HG02970 (cell line): ENCODE results near the gene FAM204A.

ENCODE experiments used
- ATAC-seq: cut with Tn5 transposase; IDR thresholded peaks from one replicate; pipeline ENCODE4 v1.9.1; 2021; ENCODE audit warnings: mild to moderate bottlenecking, moderate library complexity, moderate number of reproducible peaks; ENCODE audit not compliant: unreplicated experiment, low FRiP score

Gene FAM204A

DNA sequence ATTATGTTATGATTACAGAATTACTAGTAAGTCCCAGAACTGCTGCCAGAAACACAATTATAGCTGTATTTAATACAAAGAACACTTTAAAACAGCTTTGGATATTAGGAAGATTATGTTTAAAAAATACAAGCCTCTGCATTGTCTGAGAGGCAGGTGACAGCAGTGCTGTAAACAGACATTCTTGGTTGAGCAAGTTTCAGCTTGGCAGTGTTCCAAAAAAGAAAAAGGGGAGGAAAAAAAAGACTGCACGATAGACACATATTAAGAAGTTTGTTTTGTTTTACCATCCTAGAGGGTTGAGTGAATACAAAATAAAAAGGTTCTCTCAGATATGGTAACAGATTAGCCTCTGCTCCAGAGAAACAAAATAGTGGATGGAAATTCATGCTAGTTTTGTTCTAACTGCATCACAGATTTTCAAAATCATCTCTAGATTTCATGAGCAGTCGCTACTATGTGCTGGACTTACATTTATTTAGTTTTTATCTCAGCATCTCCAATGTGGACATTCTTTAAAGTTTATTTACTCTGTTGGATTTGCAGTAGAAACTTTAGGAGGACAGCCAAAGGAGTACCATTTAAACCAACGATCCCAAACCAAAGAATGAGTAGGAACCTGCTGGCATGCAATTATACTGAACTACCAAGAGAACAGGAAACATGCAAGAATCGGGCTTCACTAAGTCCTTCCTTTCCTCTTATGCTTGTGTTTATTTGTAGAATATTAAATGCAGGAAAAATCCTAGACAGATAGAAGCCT, 9.0 kb downstream of the FAM204A start:
- ATAC-seq = no peak

DNA sequence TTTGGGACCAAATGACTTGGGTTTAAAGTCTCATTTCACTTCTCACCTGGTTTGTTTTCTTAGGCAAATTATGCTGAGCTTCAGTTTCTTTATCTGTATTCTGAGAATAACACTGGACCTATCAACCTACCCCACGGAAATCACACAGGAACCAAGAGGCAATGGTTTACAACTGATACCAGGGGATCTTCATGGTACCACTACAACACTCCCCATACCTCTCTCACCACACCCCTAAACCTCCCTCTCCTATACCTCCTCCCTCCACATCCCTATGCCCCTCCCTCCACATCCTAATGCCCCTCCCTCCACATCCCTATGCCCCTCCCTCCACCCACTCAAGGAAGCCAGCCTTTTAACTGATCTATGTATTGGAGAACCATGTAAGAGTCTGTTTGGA, 9.9 kb downstream of the FAM204A start:
- ATAC-seq = no peak

DNA sequence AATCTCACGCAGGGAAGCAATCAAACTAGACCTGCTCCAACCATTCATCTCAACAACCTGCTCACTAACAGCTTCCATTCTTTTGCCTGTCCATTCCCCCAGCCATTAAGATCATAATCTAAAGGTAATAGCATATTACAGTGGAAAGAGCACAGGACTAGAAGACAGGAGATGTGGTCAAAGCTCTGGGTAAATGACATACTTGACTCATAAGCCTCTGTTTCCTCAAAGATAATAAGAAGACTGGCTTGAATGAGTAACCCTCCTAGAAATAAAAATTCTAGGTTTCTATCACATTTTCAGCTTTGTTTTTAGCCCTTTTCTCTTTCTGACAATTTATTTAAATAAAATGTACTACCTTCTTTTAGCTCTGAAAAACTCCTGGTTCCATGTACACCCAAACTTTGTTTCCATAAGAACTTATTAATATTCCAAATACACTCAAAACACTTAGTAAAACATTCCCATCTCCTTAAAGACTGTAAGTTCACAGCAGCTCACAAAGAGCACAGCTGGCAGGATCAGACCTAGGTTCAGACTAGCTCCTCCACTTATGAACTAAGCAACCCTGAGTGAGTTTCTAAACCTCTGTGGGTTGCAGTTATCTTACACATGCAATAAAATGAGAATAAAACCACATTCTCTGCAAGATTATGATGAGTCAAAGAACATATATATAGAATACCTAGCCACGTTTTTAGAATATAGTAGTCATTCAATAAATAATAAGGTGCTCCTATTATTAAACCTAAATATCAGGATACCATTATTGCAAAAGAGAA, 11.6 kb downstream of the FAM204A start:
- ATAC-seq = no peak

DNA sequence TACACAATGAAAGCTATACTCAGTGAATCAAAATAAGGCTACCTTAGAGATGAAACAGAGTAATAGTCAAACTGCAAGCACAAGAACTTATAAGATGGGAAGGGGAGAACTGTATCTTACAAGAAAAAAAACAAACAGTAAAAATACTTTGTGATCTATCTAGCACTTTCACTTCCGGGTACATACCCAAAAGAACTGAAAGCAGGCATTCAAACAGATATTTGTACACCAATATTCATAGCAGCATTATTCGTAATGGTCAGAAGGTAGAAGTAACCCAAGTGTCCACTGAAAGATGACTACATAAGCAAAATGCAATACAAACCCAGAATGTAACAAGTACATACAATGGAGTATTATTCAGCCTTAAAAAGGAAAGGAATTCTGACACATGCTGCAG, 18.0 kb downstream of the FAM204A start:
- ATAC-seq = no peak

DNA sequence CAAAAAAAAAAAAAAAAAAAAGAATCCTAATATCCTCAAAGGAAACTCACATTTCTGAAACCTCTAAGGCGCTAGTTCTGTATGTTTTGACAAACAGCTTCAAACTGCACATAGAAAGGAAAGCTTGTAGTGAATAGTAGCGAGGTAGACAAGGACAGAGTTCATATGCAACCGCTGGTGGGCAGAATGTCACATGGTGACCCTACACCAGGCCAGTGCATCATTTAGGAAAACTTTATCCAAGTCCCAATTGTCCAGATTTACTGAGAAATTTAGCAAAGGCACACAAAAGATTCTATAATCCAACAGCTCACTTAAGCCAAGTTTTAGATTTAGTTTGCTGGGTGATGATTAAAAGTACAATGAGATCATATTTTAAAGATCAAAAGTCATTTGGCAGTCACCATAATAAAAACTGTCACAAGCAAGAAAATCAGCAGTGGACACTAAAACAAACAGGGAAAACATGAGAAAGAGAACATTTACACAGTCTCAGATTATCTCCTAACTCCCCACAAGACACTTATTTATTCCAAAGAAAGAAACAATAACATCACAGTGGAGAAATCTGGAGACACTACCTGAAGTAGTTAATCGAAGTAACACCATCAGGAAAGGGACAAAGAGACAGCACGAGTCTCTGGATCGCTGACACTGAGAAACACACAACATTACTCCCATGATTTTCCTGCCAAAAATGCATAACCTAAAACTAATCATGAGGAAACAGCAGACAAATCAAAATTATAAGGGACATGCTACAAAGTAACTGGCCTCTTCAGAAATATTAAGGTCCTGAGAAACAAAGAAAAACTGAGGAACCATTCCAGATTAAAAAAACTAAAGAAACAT, 20.2 kb downstream of the FAM204A start:
- ATAC-seq = no peak

DNA sequence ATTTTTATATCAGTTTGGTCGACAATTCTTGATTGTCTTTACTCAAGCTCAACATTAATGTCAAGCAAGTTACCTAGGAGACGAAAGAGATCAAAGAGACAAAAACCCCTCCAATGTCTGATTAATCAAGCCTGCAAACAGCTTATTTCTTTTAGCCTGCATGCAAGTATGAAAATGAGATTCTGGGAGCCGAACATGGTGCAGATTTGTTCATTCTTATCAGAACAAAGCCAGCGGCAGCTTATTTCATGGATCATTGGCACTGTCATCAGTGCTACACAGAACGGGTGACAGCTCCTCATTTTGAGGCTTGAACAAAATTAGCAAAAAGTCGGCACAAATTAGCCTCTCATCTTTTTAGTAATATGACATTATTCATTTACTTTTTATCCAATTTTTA, 26.5 kb downstream of the FAM204A start:
- ATAC-seq = no peak

GRCh38 chr10:118314882-118315281, 27.2 kb downstream of the FAM204A start:
- no peak for ATAC-seq

DNA sequence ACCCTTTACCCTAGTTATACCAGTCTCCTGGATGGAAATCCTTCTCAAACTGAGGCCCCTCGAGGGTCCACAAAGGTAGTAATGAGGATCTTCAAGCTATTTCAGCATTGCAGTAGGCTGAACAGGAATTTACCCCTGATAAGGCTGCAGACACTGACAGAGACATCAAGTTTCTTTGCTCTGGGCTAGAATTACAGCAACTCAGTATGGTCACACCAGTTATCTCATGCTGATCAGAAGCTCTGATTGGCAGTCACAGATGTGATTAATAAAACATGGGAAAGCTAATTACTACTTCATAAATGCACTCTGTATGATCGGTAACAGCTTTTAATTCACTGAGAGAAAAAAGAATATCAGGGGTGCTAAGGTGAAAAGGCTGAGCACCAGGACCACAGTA, 30.6 kb downstream of the FAM204A start:
- no peak for ATAC-seq

GRCh38 chr10:118310822-118311221, 31.3 kb downstream of the FAM204A start:
- ATAC-seq = no peak

- no peak for ATAC-seq
These were observed 32.2 kb downstream of the FAM204A start for GRCh38 chr10:118309911-118310310.

DNA sequence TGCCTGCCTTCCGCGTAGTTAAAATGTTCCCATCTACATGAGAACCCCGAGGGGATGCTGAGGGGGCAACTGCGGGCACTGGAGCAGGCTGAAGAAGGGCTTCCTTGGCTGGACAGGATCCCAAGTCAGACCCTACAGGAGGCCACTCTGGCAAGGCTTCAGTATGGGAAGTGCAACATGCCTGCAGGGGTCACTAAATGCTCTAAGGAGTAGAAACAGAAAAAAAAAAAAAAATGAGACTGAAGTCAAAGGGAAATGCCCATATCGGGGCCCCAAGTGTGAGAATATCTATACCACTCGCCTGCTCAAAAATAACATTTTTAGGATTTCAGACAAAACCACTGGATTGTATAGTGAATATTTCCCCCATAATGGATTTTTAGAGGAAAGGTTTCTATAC, 33.5 kb downstream of the FAM204A start:
- ATAC-seq = no peak

DNA sequence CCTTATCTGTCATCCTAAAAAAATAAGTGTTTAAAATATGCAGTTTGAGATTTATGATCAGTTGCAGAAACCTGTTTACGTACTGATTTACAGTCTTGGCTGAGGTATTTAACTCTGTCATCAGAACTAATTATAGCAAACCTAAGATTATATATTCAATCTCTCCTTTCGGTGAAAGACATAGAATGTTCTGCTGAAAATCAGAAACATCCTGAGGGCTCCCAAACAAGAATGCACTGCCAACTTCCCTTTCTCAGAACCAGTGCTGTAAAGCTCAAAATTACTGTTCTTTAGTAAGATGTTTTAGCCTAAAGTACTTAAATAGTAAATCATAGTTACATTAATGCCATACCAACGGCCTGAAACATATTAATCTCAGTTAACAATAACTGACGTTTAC, 34.3 kb downstream of the FAM204A start:
- no peak for ATAC-seq

DNA sequence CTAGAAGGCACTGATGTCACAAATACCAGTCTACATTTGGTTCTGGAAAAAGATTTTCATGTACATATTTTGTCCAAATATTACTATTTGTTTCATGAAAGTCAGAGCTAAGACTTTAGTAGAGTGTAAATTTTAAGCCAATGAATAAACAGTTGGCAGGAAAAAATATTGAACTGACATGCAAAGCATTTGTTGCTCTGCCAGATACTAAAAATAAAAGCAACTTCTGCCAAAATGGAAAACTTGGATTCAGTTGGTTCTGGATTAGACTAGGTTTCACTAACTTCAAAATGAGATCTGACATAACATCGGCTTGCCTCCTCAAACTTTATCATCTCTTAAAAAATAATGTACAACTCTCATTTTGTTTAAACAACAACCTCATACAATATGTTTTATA, 34.9 kb downstream of the FAM204A start:
- ATAC-seq = no peak

DNA sequence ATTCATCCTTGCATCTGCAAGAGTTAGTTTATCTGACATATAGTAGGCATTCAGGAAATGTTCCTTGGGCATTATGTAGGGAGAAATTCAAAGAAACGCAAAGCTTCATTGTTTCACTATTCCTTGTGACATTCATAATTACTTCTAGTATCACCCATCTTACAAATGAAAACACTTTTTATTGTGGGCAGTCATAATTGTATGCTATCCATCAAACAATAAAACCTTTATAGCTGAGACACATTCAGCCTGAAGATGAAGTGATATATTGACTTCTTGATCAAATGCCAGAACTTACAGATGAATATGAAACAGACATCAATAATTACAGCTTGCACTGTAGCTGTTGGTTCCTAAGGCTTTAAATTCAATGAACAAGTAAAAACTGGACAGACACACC, 36.4 kb downstream of the FAM204A start:
- no peak for ATAC-seq

DNA sequence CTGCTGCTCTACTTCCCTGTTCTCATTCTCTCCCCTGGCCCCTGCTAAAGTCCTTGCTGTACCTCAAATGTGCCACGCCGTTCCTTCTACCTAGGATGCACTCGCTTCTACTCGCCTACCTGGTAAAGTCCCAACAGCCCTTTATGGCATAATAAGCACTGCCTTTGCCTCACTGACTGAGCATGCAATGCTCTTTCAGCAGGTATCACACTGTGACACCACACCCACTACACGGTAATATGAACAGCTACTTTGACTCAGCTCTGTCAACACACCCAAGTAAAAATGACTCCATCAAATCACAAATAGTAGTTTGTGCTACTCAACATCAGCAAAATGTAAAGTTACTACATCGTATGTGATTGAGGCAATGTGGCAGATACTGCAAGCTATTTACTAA, 37.6 kb downstream of the FAM204A start:
- no peak for ATAC-seq

DNA sequence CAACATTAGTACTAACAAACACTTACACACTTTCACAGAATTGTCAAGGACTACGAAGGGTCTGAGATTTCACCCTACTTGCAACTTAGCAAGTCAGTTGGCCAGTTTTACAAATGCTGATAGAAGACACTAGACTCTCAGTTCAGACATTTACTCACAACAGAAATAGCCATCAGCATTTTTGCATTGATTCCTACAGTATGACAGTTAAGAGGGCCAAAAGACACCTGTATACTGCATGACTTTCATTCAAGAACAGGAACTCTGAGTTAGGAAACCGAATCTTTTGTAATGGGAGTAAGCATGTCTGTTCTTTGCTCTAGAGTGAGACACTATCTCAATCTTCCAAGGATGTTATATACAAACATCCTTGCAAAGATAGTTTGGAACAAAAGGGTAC, 40.9 kb downstream of the FAM204A start:
- ATAC-seq = no peak

DNA sequence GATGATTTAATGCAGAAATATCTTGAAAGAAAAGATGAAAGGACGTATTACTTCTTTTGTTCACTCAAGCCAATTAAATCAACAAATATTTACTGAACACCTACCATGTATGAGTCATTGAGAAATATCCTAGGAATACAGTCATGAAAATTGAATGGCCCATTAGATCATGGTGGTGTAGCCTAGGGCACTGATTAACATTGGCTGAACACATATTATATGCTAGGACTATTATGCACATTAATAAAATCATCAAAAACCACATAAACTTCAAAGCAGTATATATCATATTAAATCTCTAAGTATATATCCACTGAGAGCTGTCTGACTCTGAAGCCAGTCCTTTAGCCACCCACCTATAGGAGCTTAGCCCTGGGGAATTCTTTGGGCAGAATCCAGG, 41.8 kb downstream of the FAM204A start:
- no peak for ATAC-seq

GRCh38 chr10:118298787-118299186, 43.3 kb downstream of the FAM204A start:
- ATAC-seq = no peak

DNA sequence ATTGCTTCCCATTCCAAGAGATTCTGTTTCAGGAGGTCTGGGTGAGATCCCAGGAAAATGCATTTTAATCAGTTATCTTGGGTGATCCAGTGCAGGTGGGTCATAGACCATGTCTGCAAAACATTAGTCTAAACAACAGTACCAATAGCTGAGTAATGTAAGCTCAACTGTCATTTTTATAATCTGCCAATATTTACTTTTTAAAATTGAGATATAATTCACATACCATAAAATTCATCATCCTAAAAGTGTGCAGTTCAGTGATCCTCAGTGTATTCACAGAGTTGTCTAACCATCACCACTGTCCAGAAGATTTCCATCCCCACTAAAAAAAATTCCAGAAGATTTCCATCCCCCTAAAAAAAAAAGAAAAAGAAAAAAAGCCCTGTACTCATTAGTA, 51.0 kb downstream of the FAM204A start:
- no peak for ATAC-seq

DNA sequence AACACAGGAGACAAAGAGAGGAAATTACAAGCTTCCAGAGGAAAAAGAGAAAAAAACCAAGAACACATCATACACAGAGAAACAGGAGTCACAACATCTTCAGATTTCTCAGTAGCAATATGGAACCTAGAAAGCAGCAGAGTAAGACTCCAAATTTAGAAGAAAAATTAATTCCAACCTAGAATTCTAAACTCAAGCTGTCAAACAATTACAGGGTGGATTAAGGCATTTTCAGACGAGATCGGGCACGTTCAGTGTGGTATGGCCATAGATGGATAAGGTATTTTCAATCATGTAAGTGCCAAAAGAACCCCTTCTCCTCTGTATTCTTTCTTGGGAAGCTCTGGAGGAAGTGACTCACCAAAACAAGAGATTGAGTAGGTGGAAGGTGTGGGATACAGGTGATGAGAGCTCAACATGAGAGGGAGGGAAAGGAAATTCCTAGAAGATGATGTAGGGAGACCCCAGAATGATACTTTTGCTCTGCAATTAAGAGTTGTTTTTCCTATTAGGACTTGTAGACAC, 51.6 kb downstream of the FAM204A start:
- no peak for ATAC-seq
